ENCODE data around the gene FAM83F.
"Not testable (repeated sequence)": the region's sequence is repeated elsewhere in the genome, so short reads cannot be mapped to it uniquely, and the experiment has no call there.

FAM83F gene

GRCh38 chr22:40022536-40023240, 27.9 kb downstream of the FAM83F start:
- H3K27me3 ChIP-seq (replicated peaks; ENCODE audit: control insufficient read depth, insufficient read depth, low read length), result peaks cover 52% of the 10 kb centered on the region
- H3K9me3 ChIP-seq (ENCODE audit: control insufficient read depth, low read length), result no peaks in the 10 kb centered on the region
- peaks cover 7% of the 10 kb centered on the region for H3K4me1 ChIP-seq (ENCODE audit: control insufficient read depth, insufficient read depth, low read length)
- no peak overlapping the region for H3K9ac ChIP-seq (ENCODE audit: low read length)
- DNase-seq (ENCODE audit: low read depth), result no peak
- no peaks in the 10 kb centered on the region for H3K36me3 ChIP-seq (ENCODE audit: control insufficient read depth, insufficient read depth, low read length, severe bottlenecking)
- no peak overlapping the region for H3K4me3 ChIP-seq (ENCODE audit: low read length)

- DNase-seq (ENCODE audit: low read depth), result no peak
- Histone ChIP-seq H3K9ac (ENCODE audit: low read length) (no peak overlapping the region), H3K9me3 (ENCODE audit: control insufficient read depth, low read length) (no peaks in the 10 kb centered on the region), H3K4me1 (ENCODE audit: control insufficient read depth, insufficient read depth, low read length) (peaks cover 7% of the 10 kb centered on the region), H3K27me3 (replicated peaks; ENCODE audit: control insufficient read depth, insufficient read depth, low read length) (peaks cover 52% of the 10 kb centered on the region), H3K36me3 (ENCODE audit: control insufficient read depth, insufficient read depth, low read length, severe bottlenecking) (no peaks in the 10 kb centered on the region), H3K4me3 (ENCODE audit: low read length) (no peak overlapping the region)
Measured at GRCh38 chr22:40023341-40023841, 28.6 kb downstream of the FAM83F start.

- Histone ChIP-seq H3K9me3 (ENCODE audit: control insufficient read depth, low read length) (no peaks in the 10 kb centered on the region), H3K36me3 (ENCODE audit: control insufficient read depth, insufficient read depth, low read length, severe bottlenecking) (no peaks in the 10 kb centered on the region), H3K9ac (ENCODE audit: low read length) (no peak overlapping the region), H3K4me1 (ENCODE audit: control insufficient read depth, insufficient read depth, low read length) (peaks cover 7% of the 10 kb centered on the region), H3K27me3 (replicated peaks; ENCODE audit: control insufficient read depth, insufficient read depth, low read length) (peaks cover 50% of the 10 kb centered on the region), H3K4me3 (ENCODE audit: low read length) (no peak overlapping the region)
- peak; percentile 88 for DNase-seq (ENCODE audit: low read depth)
Measured at GRCh38 chr22:40024201-40025061, 29.7 kb downstream of the FAM83F start.

GRCh38 chr22:40025062-40025379, 30.3 kb downstream of the FAM83F start:
- peaks cover 47% of the 10 kb centered on the region for H3K27me3 ChIP-seq (replicated peaks; ENCODE audit: control insufficient read depth, insufficient read depth, low read length)
- not testable (repeated sequence) for H3K9me3 ChIP-seq (ENCODE audit: control insufficient read depth, low read length); H3K4me3 ChIP-seq (ENCODE audit: low read length)

GRCh38 chr22:40025856-40026255, 31.1 kb downstream of the FAM83F start:
- Histone ChIP-seq H3K36me3 (ENCODE audit: control insufficient read depth, insufficient read depth, low read length, severe bottlenecking) (no peaks in the 10 kb centered on the region), H3K4me1 (ENCODE audit: control insufficient read depth, insufficient read depth, low read length) (peaks cover 7% of the 10 kb centered on the region), H3K4me3 (ENCODE audit: low read length) (no peak overlapping the region), H3K9me3 (ENCODE audit: control insufficient read depth, low read length) (no peaks in the 10 kb centered on the region), H3K9ac (ENCODE audit: low read length) (no peak overlapping the region), H3K27me3 (replicated peaks; ENCODE audit: control insufficient read depth, insufficient read depth, low read length) (peaks cover 46% of the 10 kb centered on the region)
- DNase-seq (ENCODE audit: low read depth), result no peak

More at GRCh38 chr22:40025062-40025379, 30.3 kb downstream of the FAM83F start:
- not testable (repeated sequence) for DNase-seq (ENCODE audit: low read depth); H3K36me3 ChIP-seq (ENCODE audit: control insufficient read depth, insufficient read depth, low read length, severe bottlenecking); H3K9ac ChIP-seq (ENCODE audit: low read length); H3K4me1 ChIP-seq (ENCODE audit: control insufficient read depth, insufficient read depth, low read length)

GRCh38 chr22:40026641-40027040, 31.9 kb downstream of the FAM83F start:
- H3K9me3 ChIP-seq (ENCODE audit: control insufficient read depth, low read length), result no peaks in the 10 kb centered on the region
- H3K4me3 ChIP-seq (ENCODE audit: low read length), result no peak overlapping the region
- H3K27me3 ChIP-seq (replicated peaks; ENCODE audit: control insufficient read depth, insufficient read depth, low read length), result peaks cover 42% of the 10 kb centered on the region
- no peak for DNase-seq (ENCODE audit: low read depth)
- H3K4me1 ChIP-seq (ENCODE audit: control insufficient read depth, insufficient read depth, low read length), result peaks cover 12% of the 10 kb centered on the region
- no peak overlapping the region for H3K9ac ChIP-seq (ENCODE audit: low read length)
- no peaks in the 10 kb centered on the region for H3K36me3 ChIP-seq (ENCODE audit: control insufficient read depth, insufficient read depth, low read length, severe bottlenecking)

- DNase-seq (ENCODE audit: low read depth), result no peak
- Histone ChIP-seq H3K9ac (ENCODE audit: low read length) (no peak overlapping the region), H3K36me3 (ENCODE audit: control insufficient read depth, insufficient read depth, low read length, severe bottlenecking) (no peaks in the 10 kb centered on the region), H3K9me3 (ENCODE audit: control insufficient read depth, low read length) (no peaks in the 10 kb centered on the region), H3K4me1 (ENCODE audit: control insufficient read depth, insufficient read depth, low read length) (peaks cover 19% of the 10 kb centered on the region), H3K4me3 (ENCODE audit: low read length) (no peak overlapping the region), H3K27me3 (replicated peaks; ENCODE audit: control insufficient read depth, insufficient read depth, low read length) (peaks cover 34% of the 10 kb centered on the region)
Measured at GRCh38 chr22:40027191-40028097, 32.7 kb downstream of the FAM83F start.

- H3K9ac ChIP-seq (ENCODE audit: low read length), result no peak overlapping the region
- peaks cover 14% of the 10 kb centered on the region for H3K4me1 ChIP-seq (ENCODE audit: control insufficient read depth, insufficient read depth, low read length)
- peaks cover 32% of the 10 kb centered on the region for H3K27me3 ChIP-seq (replicated peaks; ENCODE audit: control insufficient read depth, insufficient read depth, low read length)
- H3K36me3 ChIP-seq (ENCODE audit: control insufficient read depth, insufficient read depth, low read length, severe bottlenecking), result no peaks in the 10 kb centered on the region
- no peak overlapping the region for H3K4me3 ChIP-seq (ENCODE audit: low read length)
- no peaks in the 10 kb centered on the region for H3K9me3 ChIP-seq (ENCODE audit: control insufficient read depth, low read length)
- no peak for DNase-seq (ENCODE audit: low read depth)
Measured at GRCh38 chr22:40028098-40028425, 33.3 kb downstream of the FAM83F start.

GRCh38 chr22:40029189-40029890, 34.6 kb downstream of the FAM83F start:
- Histone ChIP-seq H3K27me3 (replicated peaks; ENCODE audit: control insufficient read depth, insufficient read depth, low read length) (peaks cover 29% of the 10 kb centered on the region), H3K9ac (ENCODE audit: low read length) (no peak overlapping the region), H3K4me1 (ENCODE audit: control insufficient read depth, insufficient read depth, low read length) (peaks cover 12% of the 10 kb centered on the region), H3K9me3 (ENCODE audit: control insufficient read depth, low read length) (no peaks in the 10 kb centered on the region), H3K4me3 (ENCODE audit: low read length) (no peak overlapping the region), H3K36me3 (ENCODE audit: control insufficient read depth, insufficient read depth, low read length, severe bottlenecking) (no peaks in the 10 kb centered on the region)
- no peak for DNase-seq (ENCODE audit: low read depth)

- H3K4me1 ChIP-seq (ENCODE audit: control insufficient read depth, insufficient read depth, low read length), result peaks cover 12% of the 10 kb centered on the region
- DNase-seq (ENCODE audit: low read depth), result no peak
- no peak overlapping the region for H3K9ac ChIP-seq (ENCODE audit: low read length)
- H3K4me3 ChIP-seq (ENCODE audit: low read length), result no peak overlapping the region
- H3K36me3 ChIP-seq (ENCODE audit: control insufficient read depth, insufficient read depth, low read length, severe bottlenecking), result no peaks in the 10 kb centered on the region
- H3K27me3 ChIP-seq (replicated peaks; ENCODE audit: control insufficient read depth, insufficient read depth, low read length), result peaks cover 27% of the 10 kb centered on the region
- no peaks in the 10 kb centered on the region for H3K9me3 ChIP-seq (ENCODE audit: control insufficient read depth, low read length)
Measured at GRCh38 chr22:40030026-40030757, 35.4 kb downstream of the FAM83F start.

Measured in adipocyte (in vitro differentiated cells).